OCI-M1 (cell line): Measurements from ENCODE around the gene CALHM2.

Experiments used
- DNase-seq: peaks from one replicate; lab custom pipeline; 2025; lab: John Stamatoyannopoulos, UW

The CALHM2 gene

DNA sequence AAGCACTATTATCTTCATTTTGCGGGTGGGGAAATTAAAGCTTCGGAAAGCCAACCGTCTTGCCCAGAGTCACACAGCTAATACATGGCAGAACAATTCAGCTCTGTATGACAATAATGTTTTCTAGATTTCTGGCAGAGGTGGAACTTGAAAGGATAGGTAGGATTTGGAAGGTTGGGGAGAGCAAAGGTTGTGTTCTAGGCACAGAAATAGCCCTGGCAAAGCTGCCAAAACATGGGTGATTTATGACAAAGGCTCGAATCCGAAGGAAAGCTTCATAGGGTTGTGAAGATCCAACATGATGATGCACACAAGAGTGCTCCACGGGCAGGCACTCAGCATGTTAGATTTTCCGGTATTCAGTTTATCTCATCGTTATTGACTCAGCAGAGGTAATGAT is 36.6 kb downstream of the CALHM2 start:
- DNase-seq = no peak

DNA sequence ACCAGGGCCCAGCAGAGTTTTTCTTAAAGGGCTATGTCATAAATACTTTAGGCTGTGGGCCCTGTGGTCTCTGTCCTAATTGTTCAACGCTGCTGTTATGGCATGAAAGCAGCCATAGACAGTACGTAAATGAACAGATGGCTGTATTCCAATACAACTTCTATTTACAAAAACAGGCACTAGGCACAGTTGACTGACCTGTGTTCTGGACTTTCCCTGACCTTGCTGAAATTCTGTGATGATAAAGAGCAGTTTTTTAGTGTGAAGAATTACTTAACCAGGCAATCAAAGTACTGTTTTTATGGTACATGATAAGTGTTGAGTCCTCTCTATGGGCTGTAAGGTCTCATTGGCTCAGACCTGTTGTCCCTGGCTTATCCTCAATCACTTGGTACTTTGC is 38.6 kb downstream of the CALHM2 start:
- no peak for DNase-seq

DNA sequence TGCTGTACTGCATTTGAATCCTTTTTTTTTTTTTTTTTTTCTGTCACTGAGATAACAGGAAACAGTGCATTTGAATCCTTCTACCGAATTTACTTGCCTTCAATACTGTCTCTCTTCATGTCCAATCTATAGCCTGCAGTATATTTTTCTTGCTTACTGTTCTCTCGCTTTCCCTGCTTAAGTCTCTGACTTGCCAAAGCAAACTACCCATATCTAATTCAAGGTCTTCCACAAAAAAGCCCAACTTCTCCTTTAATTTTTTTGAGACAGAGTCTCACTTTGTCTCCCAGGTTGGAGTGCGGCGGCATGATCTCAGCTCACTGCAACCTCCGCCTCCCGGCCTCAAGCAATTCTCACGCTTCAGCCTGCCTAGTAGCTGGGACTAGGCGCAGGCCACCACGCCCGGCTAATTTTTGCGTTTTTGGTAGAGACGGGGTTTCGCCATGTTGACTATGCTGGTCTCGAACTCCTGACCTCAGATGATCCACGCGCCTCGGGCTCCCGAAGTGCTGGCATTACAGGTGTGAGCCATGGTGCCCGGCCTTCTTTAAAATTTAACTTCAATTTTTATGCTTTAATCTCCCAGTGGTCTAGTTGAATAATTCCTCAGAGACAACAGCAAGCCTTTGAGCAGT is 54.9 kb downstream of the CALHM2 start:
- peak; percentile 35 for DNase-seq

DNA sequence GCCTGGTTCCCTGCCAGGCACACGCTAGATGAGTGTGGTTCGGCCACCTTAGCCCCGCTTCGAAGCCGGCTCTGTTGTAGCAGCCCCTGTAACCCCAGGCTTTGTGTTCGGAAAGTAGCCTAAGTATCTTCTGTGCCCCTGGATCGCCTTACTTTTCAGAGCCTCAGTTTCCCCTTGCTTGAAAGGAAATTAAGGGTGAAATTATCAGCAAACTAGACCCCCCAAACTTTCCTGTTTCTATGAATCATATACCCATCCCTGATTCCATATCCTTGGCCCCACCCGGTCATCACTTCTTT is 55.4 kb downstream of the CALHM2 start:
- no peak for DNase-seq
